NK-92 (cell line): ENCODE measurements around the gene SMIM41.

Experiments used
- DNase-seq: peaks from one replicate; lab custom pipeline; 2025; ENCODE audit not compliant: unreplicated experiment; lab: John Stamatoyannopoulos, UW

SMIM41 gene

DNA sequence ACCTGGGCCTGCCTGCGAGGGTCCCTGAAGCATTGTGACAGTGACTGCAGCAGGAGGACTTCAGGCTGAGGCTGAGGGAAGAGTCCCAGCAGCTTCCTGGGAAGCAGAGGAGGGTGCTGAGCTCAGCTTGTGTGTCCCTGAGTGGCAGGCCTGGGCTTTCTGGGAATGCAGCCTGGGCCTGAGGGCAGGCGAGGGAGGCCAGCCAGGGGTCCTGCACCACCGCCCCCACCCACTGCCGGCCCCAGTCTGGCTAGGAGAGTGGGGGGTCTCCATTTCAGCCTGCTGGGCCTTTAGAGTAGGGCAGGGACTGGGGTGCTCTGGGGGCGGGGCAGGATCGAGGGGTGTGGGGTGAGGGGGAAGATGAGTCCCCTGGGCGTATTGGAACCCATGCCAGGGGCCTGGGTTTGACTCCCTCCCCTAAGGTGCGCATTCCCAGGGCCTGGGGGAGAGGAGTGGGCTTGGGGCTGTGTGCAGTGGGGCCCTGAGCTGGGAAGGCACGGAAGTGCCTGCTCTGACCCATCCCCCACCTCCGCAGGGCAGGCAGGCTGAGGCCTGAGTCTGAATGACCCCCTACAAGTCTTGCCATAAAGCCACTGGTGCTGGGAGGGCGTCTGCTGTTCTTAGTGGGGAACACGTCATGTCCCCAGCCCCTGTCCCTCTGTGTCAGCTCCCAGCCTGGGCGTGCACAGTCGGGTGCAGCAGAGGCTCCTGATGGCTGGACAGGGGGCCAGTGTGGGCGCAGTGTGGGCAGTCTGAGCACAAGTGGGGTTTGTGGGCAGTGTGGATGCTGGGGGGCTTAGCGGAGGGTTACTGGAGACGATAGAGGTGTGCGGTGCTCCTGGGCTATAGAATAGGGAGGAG lies 66.0 kb downstream of the SMIM41 start:
- no peak for DNase-seq

DNA sequence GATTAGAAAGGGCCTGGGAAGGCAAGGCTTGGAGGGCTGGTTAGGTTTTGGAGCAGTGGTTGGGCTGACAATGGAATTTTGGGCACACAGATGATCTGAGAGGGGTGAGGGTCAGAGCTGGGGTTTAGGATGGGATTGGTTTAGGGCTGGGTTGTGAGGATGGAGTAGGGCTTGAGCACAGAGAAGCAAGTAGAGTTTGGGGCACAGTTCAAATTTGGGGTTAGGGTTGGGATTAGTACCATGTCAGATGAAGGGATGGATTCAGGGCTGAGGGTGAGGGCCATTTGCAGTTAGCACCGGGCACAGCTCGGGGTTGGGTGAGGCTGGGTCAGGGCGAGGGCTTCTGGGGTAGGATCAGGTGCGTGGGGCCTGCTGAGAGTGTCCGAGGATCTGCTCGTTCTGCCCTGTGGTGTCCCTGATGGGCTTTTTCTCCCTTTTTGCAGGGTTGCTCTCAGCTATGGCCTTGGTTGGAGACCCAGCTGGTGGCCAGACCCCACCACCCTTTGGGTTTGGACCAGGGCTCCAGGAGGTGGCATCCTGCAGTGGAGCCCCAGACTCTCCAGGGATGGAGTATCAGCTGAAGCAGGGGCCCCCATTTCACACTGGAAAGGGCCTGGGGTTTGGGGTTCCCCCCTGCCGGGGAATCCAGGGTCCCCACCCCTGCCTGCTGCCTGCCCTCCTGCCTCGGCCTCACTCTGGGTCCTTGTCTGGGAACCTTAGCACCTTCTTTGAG lies 66.8 kb downstream of the SMIM41 start:
- no peak for DNase-seq

DNA sequence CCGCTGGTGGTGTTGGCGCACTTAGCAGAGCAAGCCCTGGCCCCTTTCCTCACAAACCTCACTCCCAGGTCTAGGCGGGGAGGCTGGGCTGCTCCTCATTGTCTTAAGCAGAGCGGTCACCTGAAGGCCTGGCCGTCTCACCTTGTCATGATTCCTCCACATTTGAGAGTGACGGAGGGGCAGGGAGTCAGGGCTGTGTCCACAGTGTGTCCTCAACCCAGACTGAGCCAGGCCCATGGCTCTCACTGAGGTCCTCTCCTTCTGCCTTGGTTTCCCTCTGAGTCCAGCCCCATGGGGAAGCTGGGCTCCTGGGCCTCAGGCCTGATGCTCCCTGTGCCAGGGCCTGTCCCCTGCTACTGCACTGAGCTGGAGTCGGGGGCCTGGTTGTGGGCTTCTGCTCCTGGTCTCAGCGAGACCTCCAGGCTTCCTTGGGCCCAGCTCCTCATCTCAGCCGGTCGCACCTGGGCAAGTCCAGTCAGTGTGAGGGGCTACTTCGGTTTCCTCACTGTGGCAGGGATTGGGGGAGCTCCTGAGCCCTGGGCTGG lies 67.4 kb downstream of the SMIM41 start:
- no peak for DNase-seq

DNA sequence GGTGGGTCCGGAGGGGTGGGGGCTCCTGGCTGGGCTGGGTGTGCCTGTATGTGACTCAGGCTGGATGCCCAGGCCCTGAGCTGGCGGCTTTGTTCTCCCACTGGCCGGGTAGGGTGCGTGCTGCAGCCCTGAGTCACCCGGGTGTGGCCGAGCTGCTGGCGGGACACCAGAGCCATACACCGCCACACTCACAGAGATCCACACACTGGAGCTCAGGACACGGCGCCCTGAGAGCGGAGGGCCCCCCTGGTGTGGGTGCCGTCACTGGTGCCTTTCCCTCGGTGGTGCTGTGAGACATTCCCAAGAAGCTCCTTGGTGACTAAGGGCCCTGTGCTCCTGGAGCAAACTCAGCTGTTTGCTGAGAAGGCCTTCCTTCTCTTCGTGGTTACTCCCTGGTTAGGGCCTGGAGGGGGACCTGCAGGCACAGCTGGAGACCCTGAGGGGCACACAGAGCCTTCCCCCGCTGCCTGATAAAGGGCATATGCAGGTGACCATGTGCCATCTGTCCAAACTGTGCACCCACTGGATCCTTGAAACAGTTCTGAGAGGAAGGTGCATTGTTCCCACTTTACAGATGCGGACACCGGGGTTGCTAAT lies 68.0 kb downstream of the SMIM41 start:
- DNase-seq, result no peak

DNA sequence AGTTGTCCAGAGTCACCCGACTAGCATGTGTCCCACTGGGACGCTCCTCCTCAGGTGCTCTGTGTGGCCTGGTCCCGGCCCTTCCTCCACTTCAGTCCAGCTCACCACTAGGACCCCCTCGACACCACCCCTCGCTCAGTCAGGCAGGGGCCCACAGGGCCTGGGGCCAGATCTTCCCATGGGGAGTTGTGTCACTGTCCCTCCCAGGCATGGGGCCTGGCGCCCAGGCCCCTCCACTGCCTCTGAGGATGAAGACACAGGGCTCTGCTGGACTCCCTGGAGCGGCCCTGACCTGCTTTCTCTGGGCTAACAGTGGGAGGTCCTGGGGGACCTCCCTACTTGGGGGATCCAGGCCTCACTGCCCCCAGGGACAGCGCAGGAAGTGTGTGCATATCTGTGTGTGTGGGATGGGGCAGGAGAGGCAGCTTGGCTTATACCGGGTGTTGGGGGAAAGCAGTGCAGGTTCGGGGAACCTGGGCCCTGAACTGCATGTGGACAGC lies 68.5 kb downstream of the SMIM41 start:
- DNase-seq, result no peak

DNA sequence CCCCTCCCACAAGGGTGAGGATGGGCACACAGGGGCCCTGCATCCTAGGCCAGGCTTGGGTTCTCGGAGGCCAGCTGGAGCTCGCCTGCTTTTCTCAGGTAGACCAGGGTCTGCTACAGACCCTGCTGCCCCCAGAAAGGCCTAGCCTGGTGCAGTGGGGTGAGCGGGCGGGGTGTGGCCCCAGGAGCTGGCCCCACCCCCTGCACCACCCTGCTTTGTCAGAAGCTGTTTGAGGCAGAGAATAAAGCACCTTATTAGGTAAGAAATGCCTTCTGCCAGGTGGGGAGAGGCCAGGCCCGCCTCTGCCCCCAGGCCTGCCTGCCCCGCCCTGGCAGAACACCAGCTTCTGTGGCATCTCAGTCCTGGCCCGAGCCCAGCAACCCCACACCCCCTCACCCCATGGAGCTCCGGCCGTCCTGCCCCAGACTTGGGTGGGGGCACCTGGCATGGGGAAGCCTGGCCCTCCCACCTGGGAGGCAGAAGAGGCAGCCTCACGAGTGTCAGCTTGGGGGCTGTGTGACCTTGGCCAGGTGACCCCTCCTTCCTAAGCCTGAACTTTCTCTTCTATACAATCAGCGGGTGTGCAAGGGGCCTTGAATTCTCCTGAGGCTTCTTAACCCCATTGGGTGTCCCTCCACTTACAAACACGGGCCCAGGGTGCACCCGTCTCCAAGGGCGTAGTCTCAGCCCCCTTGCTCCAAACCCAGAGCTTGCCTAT lies 69.1 kb downstream of the SMIM41 start:
- no peak for DNase-seq

DNA sequence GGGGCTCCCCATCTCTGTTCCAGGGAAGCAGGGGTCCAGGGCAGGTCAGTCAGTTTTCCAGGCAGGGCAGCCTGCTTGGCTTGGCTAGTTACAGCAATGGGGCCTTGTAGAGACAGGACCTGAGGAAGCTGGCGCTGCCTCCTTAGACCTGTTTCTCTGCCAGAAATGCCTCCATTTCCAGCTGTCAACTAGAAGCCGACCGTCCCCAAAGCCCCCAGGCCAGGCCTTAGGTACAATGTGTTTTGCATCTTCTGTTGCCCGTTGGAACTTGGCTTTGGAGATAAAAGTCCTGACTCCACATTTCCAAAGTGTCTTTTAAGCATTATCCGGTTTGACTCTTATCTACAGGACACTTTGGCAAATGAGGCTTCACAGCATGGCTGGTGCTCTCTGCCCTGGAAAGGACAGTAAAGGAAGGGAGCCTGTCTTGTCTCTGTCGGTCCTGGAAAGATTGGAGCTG lies 69.7 kb downstream of the SMIM41 start:
- DNase-seq, result no peak

DNA sequence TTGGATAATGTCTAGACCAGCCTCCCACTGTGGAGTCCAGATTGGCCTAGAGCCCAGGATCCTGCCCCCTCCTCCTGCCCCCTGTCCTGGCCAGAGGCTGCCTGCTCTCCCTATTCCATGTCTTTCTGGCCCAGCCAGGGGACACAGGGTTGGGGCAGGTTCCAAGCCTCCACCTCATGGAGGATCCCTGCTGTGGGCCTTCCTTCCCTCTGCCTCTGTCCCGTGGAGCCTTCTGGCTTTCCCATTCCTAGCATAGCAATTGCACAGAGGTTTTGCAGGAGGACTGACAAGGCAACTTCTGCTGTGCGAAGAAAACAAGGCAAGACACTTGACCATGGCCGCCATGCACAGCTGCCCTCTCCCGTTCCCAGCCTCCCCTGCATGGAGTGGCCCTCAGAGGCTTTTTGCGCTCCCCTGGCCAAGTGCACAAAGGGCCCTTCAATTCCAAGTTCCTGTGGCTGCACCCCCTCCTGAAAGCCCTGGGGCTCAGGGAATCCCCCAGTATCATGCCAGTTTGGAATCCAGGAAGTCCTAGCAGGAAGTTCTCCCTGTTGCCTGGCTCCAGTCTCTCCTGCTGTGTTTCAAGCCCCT lies 70.2 kb downstream of the SMIM41 start:
- no peak for DNase-seq

DNA sequence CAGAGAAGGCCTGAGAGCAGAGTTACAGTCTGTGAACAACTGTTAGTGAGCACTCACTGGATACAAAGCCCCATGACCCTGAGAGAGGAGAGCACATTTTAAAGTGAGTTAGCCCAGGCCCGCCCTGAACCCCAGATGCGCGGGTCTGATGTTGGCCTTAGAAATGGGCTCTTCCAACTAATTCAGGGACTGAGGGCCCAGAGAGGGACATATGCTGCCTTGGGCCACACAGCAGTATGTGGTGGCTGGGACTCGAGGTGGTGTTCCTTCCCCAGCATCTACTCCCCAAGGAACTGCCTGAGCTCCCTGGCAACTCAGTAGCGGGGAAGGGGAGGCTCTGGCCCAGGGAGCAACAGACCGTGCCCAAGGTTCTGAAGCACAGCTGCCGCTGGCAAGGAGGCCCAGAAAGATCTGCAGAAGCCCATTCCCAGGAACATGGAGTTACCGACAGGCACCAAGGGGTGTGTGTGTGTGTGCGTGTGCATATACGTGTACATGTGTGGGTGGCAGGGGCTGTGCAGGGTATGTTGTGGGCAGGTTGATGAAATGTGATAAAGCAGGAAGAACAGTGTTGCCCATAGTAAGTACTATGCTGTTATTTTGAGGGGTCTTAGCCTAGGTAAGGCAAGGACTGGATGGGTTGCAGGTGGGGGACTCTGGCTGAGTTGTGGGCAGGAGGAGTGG lies 71.8 kb downstream of the SMIM41 start:
- DNase-seq, result no peak

DNA sequence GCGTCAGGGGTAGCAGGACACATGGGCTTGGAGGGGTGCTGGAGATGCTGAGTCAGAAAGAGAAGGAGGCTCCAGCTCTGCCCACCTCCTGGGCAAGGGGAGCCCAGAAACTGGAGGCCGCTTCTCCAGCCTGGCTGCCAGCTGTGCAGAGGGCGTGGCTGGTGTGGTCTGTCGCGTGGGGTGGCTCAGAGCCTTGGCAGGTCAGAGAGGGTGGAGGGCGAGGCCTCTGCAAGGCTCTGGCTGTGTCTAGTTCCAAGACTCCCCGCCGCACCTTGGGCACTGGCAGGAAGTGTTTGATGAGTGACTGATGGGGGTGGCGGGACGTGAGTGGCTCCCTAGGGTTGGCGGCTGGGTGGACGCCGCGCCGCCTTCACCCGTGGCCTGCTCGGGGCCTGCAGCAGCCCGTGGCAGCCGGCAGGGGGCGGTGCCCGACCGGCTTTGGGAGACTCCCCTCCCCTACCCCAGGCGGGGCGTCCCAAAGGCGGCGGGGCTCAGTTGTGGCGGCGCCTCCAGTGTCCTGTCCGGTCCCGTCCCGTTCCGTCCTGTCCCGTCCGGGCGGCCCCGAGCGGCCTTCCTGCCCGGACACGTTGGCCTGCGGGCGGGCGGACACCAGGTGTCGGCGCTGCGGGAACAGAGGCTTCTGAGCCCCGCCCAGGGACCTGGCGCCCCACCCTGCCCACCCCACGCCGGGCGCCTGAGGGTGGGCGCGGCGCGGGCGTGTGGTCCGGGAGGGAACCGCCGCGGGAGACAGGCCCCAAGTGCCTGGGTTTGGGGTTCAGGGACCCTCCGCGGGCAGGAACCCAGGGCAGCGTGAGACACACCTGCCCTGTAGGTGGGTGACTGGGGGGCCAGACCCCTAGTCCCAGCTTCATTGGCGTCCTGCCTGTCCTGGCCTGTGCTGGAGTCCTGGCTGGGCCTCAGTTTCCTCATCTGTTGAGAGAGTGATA lies 72.6 kb downstream of the SMIM41 start:
- DNase-seq, result no peak

DNA sequence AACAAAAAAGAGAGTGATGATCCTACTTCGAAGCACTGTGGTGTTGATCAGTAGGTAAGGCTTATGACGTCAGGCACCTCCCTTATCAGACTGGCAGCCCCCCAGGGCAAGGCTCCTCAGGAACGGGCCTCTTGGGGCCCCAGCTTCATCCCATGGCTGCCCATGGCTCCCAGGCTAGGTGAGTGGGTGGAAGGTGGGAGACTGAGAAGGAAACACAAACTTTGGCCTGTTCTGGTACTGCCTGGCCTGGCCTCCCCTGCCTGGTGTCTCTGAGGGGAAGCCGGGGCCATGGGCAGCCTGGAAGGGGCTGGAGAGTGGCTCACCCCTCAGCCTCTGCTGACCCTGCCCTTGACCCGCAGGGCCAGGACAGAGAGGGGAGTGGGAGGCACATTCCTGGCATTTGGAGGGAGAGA lies 73.4 kb downstream of the SMIM41 start:
- DNase-seq, result no peak

DNA sequence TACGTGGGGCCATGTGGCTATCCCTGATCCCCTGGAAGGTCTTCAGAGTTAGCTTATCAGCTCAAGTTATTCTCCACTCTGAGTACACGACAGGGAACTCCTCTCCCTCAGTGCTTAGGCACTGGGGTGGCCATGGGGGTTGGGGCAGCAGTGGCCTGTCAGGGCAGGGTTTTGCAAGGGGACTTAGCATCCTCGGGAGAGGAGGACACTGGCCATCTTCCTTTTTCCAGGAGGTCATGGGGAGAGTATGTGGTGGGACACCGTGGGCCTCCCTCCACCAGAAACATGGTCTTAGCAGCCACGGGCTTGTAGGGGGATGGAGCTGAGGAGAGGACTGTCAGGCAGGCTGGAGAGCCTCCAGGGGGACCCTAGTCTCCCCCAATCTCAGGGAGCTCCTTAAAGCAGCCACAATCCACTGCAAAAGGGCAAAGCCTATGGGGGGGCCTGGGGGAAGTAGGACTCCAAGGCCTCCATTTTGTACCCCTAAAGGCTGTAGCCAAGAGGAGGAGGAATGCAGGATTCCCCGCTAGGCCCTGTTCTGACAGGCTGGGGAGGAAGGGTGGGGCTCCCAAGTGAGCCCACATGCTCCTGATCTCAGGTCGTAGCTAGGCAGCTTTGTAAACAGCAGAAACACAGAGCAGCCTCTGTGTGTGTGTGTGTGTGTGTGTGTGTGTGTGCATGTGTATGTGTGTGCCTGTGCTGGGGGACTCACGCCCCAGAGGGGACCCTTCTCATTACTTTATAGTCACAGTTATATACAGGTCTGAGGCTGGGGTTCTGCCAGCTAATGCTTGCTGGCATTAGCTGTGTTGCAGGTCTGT lies 75.8 kb downstream of the SMIM41 start:
- no peak for DNase-seq

DNA sequence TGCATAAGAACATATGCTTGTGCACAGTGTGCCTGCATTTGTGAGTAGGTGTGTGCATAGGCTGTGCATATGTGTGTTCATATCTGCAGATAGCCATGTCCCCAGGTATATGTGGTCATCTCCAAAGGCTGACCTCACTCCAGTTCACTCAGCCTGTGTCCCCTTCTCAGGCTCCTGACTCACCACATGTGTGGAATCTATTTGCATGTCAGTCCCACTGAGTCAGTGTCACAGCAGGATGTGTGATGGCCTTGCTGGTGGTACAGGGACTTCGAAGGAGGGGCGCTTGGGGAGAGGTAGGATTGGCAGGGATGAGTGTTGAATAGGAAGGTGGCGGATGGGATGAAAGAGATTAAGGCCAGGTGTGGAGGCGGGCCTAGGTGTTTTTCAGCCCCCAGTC lies 76.8 kb downstream of the SMIM41 start:
- no peak for DNase-seq

DNA sequence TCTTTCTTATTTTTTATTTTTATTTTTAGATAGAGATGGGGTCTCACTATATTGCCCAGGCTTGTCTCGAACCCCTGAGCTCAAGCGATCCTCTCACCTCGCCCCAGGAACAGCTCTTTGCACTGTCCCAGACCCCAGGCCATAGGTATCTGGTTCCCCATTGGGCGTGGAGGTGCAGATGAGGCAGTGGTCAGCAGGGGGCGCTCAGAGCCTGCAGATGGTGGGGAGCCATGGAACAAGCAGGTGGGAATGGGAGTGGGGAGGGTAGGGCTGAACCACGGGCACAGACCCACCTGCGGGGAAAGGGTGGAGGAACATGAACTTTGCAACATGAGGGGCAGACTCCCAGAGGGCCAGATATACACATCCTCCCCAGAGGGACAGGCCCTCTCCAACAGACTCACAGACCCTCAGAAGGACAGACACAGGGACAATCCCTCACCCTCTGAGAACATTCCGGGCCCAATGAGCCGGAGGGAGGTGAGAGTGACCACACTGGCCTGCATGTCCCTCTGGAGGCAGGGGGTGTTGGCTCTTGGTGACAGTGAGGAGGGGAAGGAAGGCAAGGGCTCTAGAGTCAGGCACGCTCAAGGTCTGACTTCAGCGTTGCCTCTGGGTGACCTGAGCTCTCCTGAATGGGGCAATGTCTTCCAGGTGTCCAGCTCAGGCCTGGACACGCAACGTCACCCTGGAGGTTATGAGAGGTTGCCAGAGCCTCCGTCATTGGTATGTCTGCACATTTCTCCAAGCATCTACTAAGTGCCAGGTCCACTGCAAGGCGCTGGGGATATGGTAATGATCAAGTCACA lies 77.5 kb downstream of the SMIM41 start:
- DNase-seq, result no peak

DNA sequence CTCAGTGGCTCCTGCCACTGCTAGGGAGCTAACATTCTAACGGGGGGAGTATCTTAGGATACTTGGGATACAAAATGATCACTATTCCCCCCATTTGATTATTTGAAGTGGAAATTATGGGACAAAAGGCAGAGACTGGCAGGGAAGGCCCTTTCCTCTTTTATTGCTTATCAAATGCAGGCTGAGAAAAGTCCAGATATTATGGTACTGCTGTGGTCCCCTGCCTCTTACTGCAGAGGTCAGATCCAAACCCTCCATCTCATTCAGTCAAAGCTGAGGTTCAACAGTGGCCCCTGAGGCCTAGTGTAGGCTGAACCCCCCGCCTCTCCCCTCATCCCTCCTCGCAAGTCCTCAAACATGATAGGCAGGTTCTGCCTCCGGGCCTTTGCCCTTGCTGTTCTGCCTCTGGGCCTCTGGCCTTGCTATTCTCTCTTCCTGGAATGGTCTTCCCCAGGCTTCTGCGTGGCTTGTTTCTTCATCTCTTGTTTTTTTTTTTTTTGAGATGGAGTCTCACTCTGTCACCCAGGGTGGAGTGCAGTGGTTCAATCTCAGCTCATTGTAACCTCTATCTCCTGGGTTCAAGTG lies 78.2 kb downstream of the SMIM41 start:
- DNase-seq, result no peak
